HepG2 (cell line): ENCODE data around the gene GLYR1.

Source experiments
- CEBPB ChIP-seq: IDR thresholded peaks from 2 replicates; pipeline ENCODE4 v1.6.1; 2011; ENCODE audit warnings: low read depth, low read length, improper control_type of control experiment, borderline replicate concordance
- CTCF ChIP-seq: sonication (generic); formaldehyde crosslinking; IDR thresholded peaks from 2 replicates; pipeline ENCODE4 v1.5.0; 2020; ENCODE audit warnings: mild to moderate bottlenecking, missing genetic modification reagents, moderate library complexity
- EP300 ChIP-seq, 3 experiments: sonication (generic) in 1 of 3; formaldehyde crosslinking in 1 of 3; IDR thresholded peaks; 2 replicates each; pipeline versions ENCODE4 v1.5.1 to v1.6.1; 2011 to 2020; ENCODE audit warnings: low read depth in 2 of 3, low read length in 2 of 3, borderline replicate concordance in 1 of 3, improper control_type of control experiment in 1 of 3, mild to moderate bottlenecking in 1 of 3, missing genetic modification reagents in 1 of 3, moderate library complexity in 1 of 3
- KDM3A ChIP-seq: IDR thresholded peaks from 2 replicates; pipeline ENCODE4 v1.6.1; 2018; ENCODE audit warnings: low read depth, missing compliant biosample characterization
- ONECUT2 ChIP-seq: sonication (generic); formaldehyde crosslinking; IDR thresholded peaks from 2 replicates; pipeline ENCODE4 v1.4.0; 2020; ENCODE audit warnings: missing genetic modification reagents
- ZNF354B ChIP-seq: sonication (generic); formaldehyde crosslinking; IDR thresholded peaks from 2 replicates; pipeline ENCODE4 v1.8.0; 2022; ENCODE audit warnings: mild to moderate bottlenecking, missing genetic modification reagents

- TF ChIP-seq ONECUT2 (no peak), EP300 (IDR thresholded peaks at IDR 0.05; ENCODE audit: low read depth in 2 of 2, low read length in 2 of 2) (no peak), EP300 (CRISPR knock-in tag; IDR thresholded peaks at IDR 0.05; ENCODE audit: borderline replicate concordance) (no peak), KDM3A (no peak), CEBPB (no peak), CTCF (no peak), ZNF354B (CRISPR knock-in tag) (no peak)
Measured at GRCh38 chr16:4780235-4780634, 66.9 kb downstream of the GLYR1 start.
